Vagina (tissue), 2 donors: ENCODE measurements around the gene NRP2. TPM values are rescaled to one million over a fixed set of nuclear protein-coding genes. Genes with fewer than 3 reads are reported as not detected.

Experiments
- DNase-seq, 2 donors: peaks; one replicate each; pipeline ENCODE4 v3.0.0-alpha.2; 2017; ENCODE audit errors: extremely low spot score in 2 of 2
- H3K27ac ChIP-seq: fragments of 200-600 bp; sonication (generic); one replicate; pipeline ENCODE4 v1.5.1; 2019
- H3K27me3 ChIP-seq: fragments of 200-600 bp; sonication (generic); one replicate; pipeline ENCODE4 v1.5.1; 2019
- H3K36me3 ChIP-seq, 2 donors: fragments of 200-600 bp; sonication (generic); one replicate each; pipeline ENCODE4 v1.5.1; 2017 to 2019
- H3K4me1 ChIP-seq: fragments of 200-600 bp; sonication (generic); one replicate; pipeline ENCODE4 v1.5.1; 2019
- H3K4me3 ChIP-seq, 2 donors: fragments of 200-600 bp; sonication (generic); 1 replicate in 1 of 2; 2 replicates in 1 of 2; pipeline ENCODE4 v1.5.1; 2016 to 2019
- H3K9me3 ChIP-seq: fragments of 200-600 bp; sonication (generic); one replicate; pipeline ENCODE4 v1.5.1; 2019
- POLR2A ChIP-seq, 2 donors: fragments of 450-650 bp; IDR thresholded peaks; one replicate each; pipeline ENCODE4 v1.6.1; 2017; ENCODE audit warnings: antibody characterized with exemption in 2 of 2, mild to moderate bottlenecking in 2 of 2, moderate library complexity in 2 of 2
- POLR2AphosphoS5 ChIP-seq, 2 donors: sonication (generic); formaldehyde crosslinking; IDR thresholded peaks; one replicate each; pipeline ENCODE4 v1.9.0; 2017; ENCODE audit warnings: antibody characterized with exemption in 2 of 2, mild to moderate bottlenecking in 2 of 2, low read depth in 1 of 2; ENCODE audit not compliant: insufficient read depth in 1 of 2
- intact Hi-C: fragments of 100-400 bp; cut with DNase I; formaldehyde crosslinking; loops from one replicate; pipeline ENCODE4 v1.15.1; 2023
- total RNA-seq: library from RNA; depleted of rRNA; stranded (reverse); fragments of >200 nt; gene quantifications from one replicate; pipeline ENCODE4 v1.2.3, GENCODE V29; 2016
- TF ChIP-seq, protein P1 (sequence below), 3 experiments: fragments of 450-650 bp in 2 of 3; fragments of 200-600 bp in 1 of 3; sonication (generic) in 1 of 3; IDR thresholded peaks; one replicate each; pipeline ENCODE4 v1.5.1; 2017 to 2019; ENCODE audit warnings: antibody characterized with exemption in 3 of 3, mild to moderate bottlenecking in 2 of 3, moderate library complexity in 2 of 3

Gene NRP2
- total RNA-seq, 1 donor from 2014 or later, result 65.6 TPM

DNA sequence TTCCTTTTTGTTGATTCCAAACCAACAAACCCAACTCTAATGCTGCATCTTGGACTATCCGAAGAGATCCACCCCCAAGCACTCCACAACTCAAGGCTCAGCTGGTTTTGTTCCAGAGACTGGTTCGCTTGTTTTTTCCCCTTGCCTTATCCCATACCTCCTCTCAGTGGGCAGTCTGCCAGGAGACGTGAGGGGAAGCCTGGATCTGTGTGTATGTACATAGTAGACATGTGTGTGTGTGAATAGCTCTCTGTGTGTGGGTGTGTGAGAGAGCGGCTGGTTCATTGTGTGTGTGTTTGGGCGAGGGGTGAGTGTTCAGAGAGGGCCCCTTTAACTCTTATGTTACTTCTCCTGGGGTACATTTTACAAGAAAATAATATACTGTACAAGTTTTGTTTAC lies 94.4 kb downstream of the NRP2 start:
- Histone ChIP-seq H3K36me3 (no peaks in the 10 kb centered on the region), H3K4me3 (no peak overlapping the region), H3K27me3 (no peaks in the 10 kb centered on the region), H3K4me1 (peaks cover 8% of the 10 kb centered on the region), H3K9me3 (no peaks in the 10 kb centered on the region), H3K27ac (no peak overlapping the region)
- intact Hi-C loops, result loop anchor here (5.0 kb wide), 1 partner anchor 161 kb away; no protein-coding TSS in a partner anchor
- TF ChIP-seq POLR2A (IDR thresholded peaks at IDR 0.05) (no peak), POLR2AphosphoS5 (IDR thresholded peaks at IDR 0.05; ENCODE audit: insufficient read depth in 1 of 2, low read depth in 1 of 2) (no peak)
- TF ChIP-seq, protein P1, sequence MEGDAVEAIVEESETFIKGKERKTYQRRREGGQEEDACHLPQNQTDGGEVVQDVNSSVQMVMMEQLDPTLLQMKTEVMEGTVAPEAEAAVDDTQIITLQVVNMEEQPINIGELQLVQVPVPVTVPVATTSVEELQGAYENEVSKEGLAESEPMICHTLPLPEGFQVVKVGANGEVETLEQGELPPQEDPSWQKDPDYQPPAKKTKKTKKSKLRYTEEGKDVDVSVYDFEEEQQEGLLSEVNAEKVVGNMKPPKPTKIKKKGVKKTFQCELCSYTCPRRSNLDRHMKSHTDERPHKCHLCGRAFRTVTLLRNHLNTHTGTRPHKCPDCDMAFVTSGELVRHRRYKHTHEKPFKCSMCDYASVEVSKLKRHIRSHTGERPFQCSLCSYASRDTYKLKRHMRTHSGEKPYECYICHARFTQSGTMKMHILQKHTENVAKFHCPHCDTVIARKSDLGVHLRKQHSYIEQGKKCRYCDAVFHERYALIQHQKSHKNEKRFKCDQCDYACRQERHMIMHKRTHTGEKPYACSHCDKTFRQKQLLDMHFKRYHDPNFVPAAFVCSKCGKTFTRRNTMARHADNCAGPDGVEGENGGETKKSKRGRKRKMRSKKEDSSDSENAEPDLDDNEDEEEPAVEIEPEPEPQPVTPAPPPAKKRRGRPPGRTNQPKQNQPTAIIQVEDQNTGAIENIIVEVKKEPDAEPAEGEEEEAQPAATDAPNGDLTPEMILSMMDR (IDR thresholded peaks at IDR 0.05), result no peak
- no peak for DNase-seq

DNA sequence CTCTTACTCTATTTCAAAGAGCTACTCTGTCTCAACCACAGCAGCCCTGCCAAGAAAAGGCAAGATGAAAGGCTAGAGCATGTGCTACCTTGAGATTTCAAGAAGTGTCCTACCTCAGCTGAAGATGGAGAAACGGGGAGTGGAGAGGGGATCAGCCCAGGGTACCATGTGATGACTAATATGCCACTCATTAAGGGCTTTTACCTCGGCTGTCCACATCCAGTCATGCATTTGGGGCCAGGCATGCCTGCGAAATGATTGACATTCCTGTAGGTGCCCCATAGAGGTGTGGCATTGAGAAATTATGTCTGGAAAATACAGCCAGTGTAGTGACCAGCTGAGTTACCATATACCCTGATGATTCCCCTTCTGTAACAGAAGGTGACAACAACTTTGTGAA lies 96.1 kb downstream of the NRP2 start:
- Histone ChIP-seq H3K4me1 (peaks cover 8% of the 10 kb centered on the region), H3K27ac (no peak overlapping the region)
- intact Hi-C loops, result loop anchor here (5.0 kb wide), 1 partner anchor 159 kb away; no protein-coding TSS in a partner anchor

GRCh38 chr2:205780645-205781044 lies 98.3 kb downstream of the NRP2 start:
- no peak overlapping the region for H3K27ac ChIP-seq
- H3K4me3 ChIP-seq, result no peak overlapping the region
- TF ChIP-seq, protein P1 (IDR thresholded peaks at IDR 0.05), result no peak
- no peak for TF ChIP-seq POLR2AphosphoS5 (IDR thresholded peaks at IDR 0.05; ENCODE audit: insufficient read depth in 1 of 2, low read depth in 1 of 2)
- no peak for TF ChIP-seq POLR2A (IDR thresholded peaks at IDR 0.05)
- H3K27me3 ChIP-seq, result no peaks in the 10 kb centered on the region
- no peaks in the 10 kb centered on the region for H3K4me1 ChIP-seq
- H3K36me3 ChIP-seq, result no peaks in the 10 kb centered on the region
- no peaks in the 10 kb centered on the region for H3K9me3 ChIP-seq
- intact Hi-C loops, result loop anchor here (5.0 kb wide), 1 partner anchor 142 kb away; no protein-coding TSS in a partner anchor
- no peak for DNase-seq

More for the DNA sequence above, 96.1 kb downstream of the NRP2 start:
- no peak for DNase-seq
- Histone ChIP-seq H3K9me3 (no peaks in the 10 kb centered on the region), H3K36me3 (no peaks in the 10 kb centered on the region), H3K4me3 (no peak overlapping the region), H3K27me3 (no peaks in the 10 kb centered on the region)
- TF ChIP-seq POLR2A (IDR thresholded peaks at IDR 0.05), result no peak
- TF ChIP-seq, protein P1 (IDR thresholded peaks at IDR 0.05), result no peak
- no peak for TF ChIP-seq POLR2AphosphoS5 (IDR thresholded peaks at IDR 0.05; ENCODE audit: insufficient read depth in 1 of 2, low read depth in 1 of 2)

- no peak for DNase-seq
- no peak overlapping the region for H3K27ac ChIP-seq
- H3K36me3 ChIP-seq, result no peaks in the 10 kb centered on the region
- H3K4me3 ChIP-seq, result no peak overlapping the region
- TF ChIP-seq, protein P1 (IDR thresholded peaks at IDR 0.05), result no peak
- no peak for TF ChIP-seq POLR2A (IDR thresholded peaks at IDR 0.05)
- TF ChIP-seq POLR2AphosphoS5 (IDR thresholded peaks at IDR 0.05; ENCODE audit: insufficient read depth in 1 of 2, low read depth in 1 of 2), result no peak
- H3K4me1 ChIP-seq, result no peaks in the 10 kb centered on the region
- intact Hi-C loops, result loop anchor here (5.0 kb wide), 1 partner anchor 141 kb away; no protein-coding TSS in a partner anchor
- H3K27me3 ChIP-seq, result no peaks in the 10 kb centered on the region
- H3K9me3 ChIP-seq, result no peaks in the 10 kb centered on the region
Measured at GRCh38 chr2:205781244-205781931, 99.1 kb downstream of the NRP2 start.

DNA sequence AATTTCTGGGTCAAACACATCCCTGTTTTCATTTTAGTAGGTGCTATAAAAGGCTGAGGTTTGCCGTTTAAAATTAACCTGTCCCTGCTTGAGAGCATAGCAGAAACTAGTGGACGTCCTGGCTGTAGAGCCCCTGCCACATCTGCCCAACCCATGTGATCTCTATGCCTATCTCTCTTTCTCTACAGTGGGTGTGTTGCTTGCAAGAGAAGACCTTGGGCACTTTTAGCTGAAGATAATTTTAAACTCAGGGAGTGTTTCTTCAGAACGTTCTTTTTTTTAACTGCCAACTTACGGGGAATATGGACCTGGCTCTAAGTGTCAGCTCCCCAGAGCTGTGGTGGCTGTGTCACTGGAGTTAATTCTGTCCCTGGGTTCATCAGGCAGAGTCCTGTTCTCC lies 100.6 kb downstream of the NRP2 start:
- Histone ChIP-seq H3K27ac (no peak overlapping the region), H3K9me3 (no peaks in the 10 kb centered on the region), H3K4me3 (no peak overlapping the region), H3K36me3 (no peaks in the 10 kb centered on the region), H3K27me3 (no peaks in the 10 kb centered on the region), H3K4me1 (no peaks in the 10 kb centered on the region)
- DNase-seq, result no peak
- TF ChIP-seq POLR2A (IDR thresholded peaks at IDR 0.05) (no peak), POLR2AphosphoS5 (IDR thresholded peaks at IDR 0.05; ENCODE audit: insufficient read depth in 1 of 2, low read depth in 1 of 2) (no peak)
- intact Hi-C loops, result loop anchor here (5.0 kb wide), 1 partner anchor 139 kb away; no protein-coding TSS in a partner anchor
